B cell (primary cell): ENCODE results near the gene RASGEF1C. TPM values are rescaled to one million over a fixed set of nuclear protein-coding genes. Genes with fewer than 3 reads are reported as not detected.
"Not testable (repeated sequence)": the region's sequence is repeated elsewhere in the genome, so short reads cannot be mapped to it uniquely, and the experiment has no call there.

Source experiments
- ATAC-seq: fragments of 200-7000 bp; cut with Tn5 transposase; one replicate; pipeline ENCODE4 v1.10.0; 2021; ENCODE audit warnings: low read depth, mild to moderate bottlenecking, moderate number of reproducible peaks, moderate library complexity
- CTCF ChIA-PET: fragments of 350-600 bp; sonication (Branson Sonifier 250); formaldehyde crosslinking; loops from one replicate; lab custom pipeline; 2021; ENCODE audit warnings: antibody characterized with exemption, inconsistent platforms; lab: Charles Lee
- POLR2A ChIA-PET: fragments of 350-600 bp; sonication (Branson Sonifier 250); formaldehyde crosslinking; loops from one replicate; lab custom pipeline; 2021; ENCODE audit warnings: antibody characterized with exemption; lab: Charles Lee
- DNase-seq: peaks from one replicate; pipeline ENCODE4 v3.0.0; 2013
- H2AFZ ChIP-seq: 2 replicates; pipeline ENCODE4 v1.6.1; 2012; ENCODE audit warnings: mild to moderate bottlenecking, low read depth, low read length; ENCODE audit not compliant: insufficient read depth, poor library complexity, severe bottlenecking
- H3K27ac ChIP-seq, 2 donors: 1 replicate in 1 of 2; 2 replicates in 1 of 2; pipeline ENCODE4 v1.5.1; 2012 to 2013; ENCODE audit warnings: low read length in 2 of 2, mild to moderate bottlenecking in 2 of 2, moderate library complexity in 1 of 2
- H3K27me3 ChIP-seq, 4 experiments: fragments of 200-600 bp in 1 of 4; sonication (generic) in 1 of 4; replicated peaks in 1 of 4; 1 replicate in 2 of 4; 2 replicates in 2 of 4; pipeline versions ENCODE4 v1.6.1 to v1.7.0; 2013 to 2016; ENCODE audit warnings: low read length in 3 of 4, mild to moderate bottlenecking in 2 of 4, mixed read lengths in 1 of 4, moderate library complexity in 1 of 4; ENCODE audit not compliant: insufficient read depth in 4 of 4, control insufficient read depth in 3 of 4; ENCODE audit errors: control extremely low read depth in 1 of 4
- H3K36me3 ChIP-seq, 2 experiments: replicated peaks in 1 of 2; 1 replicate in 1 of 2; 2 replicates in 1 of 2; pipeline versions ENCODE4 v1.6.1 to v1.7.1; 2013; ENCODE audit warnings: low read length in 1 of 2; ENCODE audit not compliant: insufficient read depth in 2 of 2, control insufficient read depth in 1 of 2; ENCODE audit errors: control extremely low read depth in 1 of 2, extremely low read depth in 1 of 2
- H3K4me1 ChIP-seq, 2 donors: fragments of 200-600 bp in 1 of 2; sonication (generic) in 1 of 2; 1 replicate in 1 of 2; 2 replicates in 1 of 2; pipeline versions ENCODE4 v1.5.1 to v1.6.1; 2013 to 2017; ENCODE audit warnings: low read length in 2 of 2; ENCODE audit not compliant: control insufficient read depth in 2 of 2, insufficient read depth in 2 of 2
- H3K4me2 ChIP-seq: replicated peaks from 2 replicates; pipeline ENCODE3; 2012; ENCODE audit warnings: mild to moderate bottlenecking, low read depth, low read length; ENCODE audit not compliant: poor library complexity, severe bottlenecking
- H3K4me3 ChIP-seq, 5 experiments: fragments of 200-600 bp in 1 of 5; sonication (generic) in 1 of 5; 1 replicate in 3 of 5; 2 replicates in 2 of 5; pipeline versions ENCODE4 v1.5.1 to v1.7.0; 2011 to 2016; ENCODE audit warnings: low read length in 4 of 5, mild to moderate bottlenecking in 4 of 5, low read depth in 2 of 5, control low read depth in 1 of 5, moderate library complexity in 1 of 5; ENCODE audit not compliant: insufficient read depth in 1 of 5; ENCODE audit errors: control extremely low read depth in 1 of 5, extremely low read depth in 1 of 5
- H3K79me2 ChIP-seq: fragments of 200-600 bp; sonication (generic); one replicate; pipeline ENCODE4 v1.6.0; 2016; ENCODE audit warnings: low read length; ENCODE audit not compliant: control insufficient read depth, insufficient read depth
- H3K9ac ChIP-seq: fragments of 200-600 bp; sonication (generic); 2 replicates; pipeline ENCODE4 v1.6.1; 2017; ENCODE audit warnings: mild to moderate bottlenecking, low read length, moderate library complexity
- H3K9me3 ChIP-seq, 3 donors: one replicate each; pipeline versions ENCODE4 v1.6.1 to v1.7.1; 2013; ENCODE audit warnings: low read length in 2 of 3; ENCODE audit not compliant: control insufficient read depth in 2 of 3, insufficient read depth in 1 of 3; ENCODE audit errors: control extremely low read depth in 1 of 3
- H4K20me1 ChIP-seq: 2 replicates; pipeline ENCODE4 v1.6.0; 2012; ENCODE audit warnings: mild to moderate bottlenecking, low read length; ENCODE audit not compliant: insufficient read depth, control insufficient read depth, poor library complexity, severe bottlenecking
- H3K27ac Mint-ChIP-seq: one replicate; pipeline ENCODE4 v1.8.0; 2021; ENCODE audit warnings: mixed read lengths
- H3K27me3 Mint-ChIP-seq: one replicate; pipeline ENCODE4 v1.8.0; 2021; ENCODE audit warnings: mixed read lengths
- H3K4me1 Mint-ChIP-seq: one replicate; pipeline ENCODE4 v1.8.0; 2021; ENCODE audit warnings: mixed read lengths
- H3K4me3 Mint-ChIP-seq: one replicate; pipeline ENCODE4 v1.8.0; 2021; ENCODE audit warnings: mixed read lengths
- H3K9me3 Mint-ChIP-seq: one replicate; pipeline ENCODE4 v1.8.0; 2022; ENCODE audit warnings: mixed read lengths; ENCODE audit not compliant: insufficient read depth
- EZH2 ChIP-seq: IDR thresholded peaks from 2 replicates; pipeline ENCODE4 v1.6.1; 2012; ENCODE audit warnings: borderline replicate concordance, low read depth, mild to moderate bottlenecking, moderate library complexity, low read length; ENCODE audit not compliant: insufficient read depth, poor library complexity, severe bottlenecking
- WGBS: methylation state at CpG from one replicate; pipeline ENCODE4 v1.1.5; 2013; ENCODE audit warnings: missing lambda C conversion rate; ENCODE audit not compliant: insufficient coverage; 5-methylcytosine and 5-hydroxymethylcytosine counted together
- intact Hi-C: fragments of 100-400 bp; cut with micrococcal nuclease; formaldehyde crosslinking; loops from one replicate; pipeline ENCODE4 v1.10.0; 2022
- polyA plus RNA-seq: library from polyadenylated mRNA; depleted of rRNA; stranded (reverse); fragments of >200 nt; gene quantifications from 2 replicates; pipeline ENCODE4 v1.2.3, GENCODE V29; 2012
- total RNA-seq, 2 donors: library from RNA; stranded (reverse); fragments of 120-200 nt in 1 of 2; gene quantifications; 1 replicate in 1 of 2; 2 replicates in 1 of 2; pipeline versions ENCODE4 v1.2.3 to v1.2.4, GENCODE V29; 2013 to 2022
- TF ChIP-seq, protein P1 (sequence below): fragments of 200-600 bp; IDR thresholded peaks from one replicate; pipeline ENCODE4 v1.8.0; 2022; ENCODE audit warnings: antibody characterized with exemption, mild to moderate bottlenecking

The RASGEF1C gene
- total and polyA plus RNA-seq, 2 donors (not counting 1 experiment from before 2014, with no cell fraction given) = not detected

- Histone ChIP-seq H4K20me1 (no peaks in the 10 kb centered on the region), H3K36me3 (no peaks in the 10 kb centered on the region), H2AFZ (peak overlapping the region; percentile 95), H3K27me3 (peaks cover 0 to 9% (median 3%) of the 10 kb centered on the region in 4 experiments), H3K4me1 (peaks cover 3 to 11% of the 10 kb centered on the region in 2 donors), H3K4me2 (peak overlapping the region; percentile 88), H3K79me2 (no peaks in the 10 kb centered on the region), H3K9ac (peak overlapping the region; percentile 73), H3K9me3 (no peaks in the 10 kb centered on the region), H3K4me3 (peak overlapping the region; percentile 48 to 65 (median 58)), H3K27ac (peak overlapping the region in 1 of 2 donors; percentile 56)
- WGBS = 2% methylated on average over 55 of the region's 58 CpGs
- Mint-ChIP-seq H3K27ac (peak overlapping the region; percentile 82), H3K9me3 (no peaks in the 10 kb centered on the region), H3K27me3 (peaks cover 10% of the 10 kb centered on the region), H3K4me1 (peaks cover 12% of the 10 kb centered on the region), H3K4me3 (peak overlapping the region; percentile 90)
- intact Hi-C loops = loop anchor here (1.0 to 5.0 kb wide), 2 partner anchors 18 to 118 kb away; no protein-coding TSS in a partner anchor
- DNase-seq (peak; percentile 87), ATAC-seq (peak; percentile 95)
- TF ChIP-seq, protein P1, sequence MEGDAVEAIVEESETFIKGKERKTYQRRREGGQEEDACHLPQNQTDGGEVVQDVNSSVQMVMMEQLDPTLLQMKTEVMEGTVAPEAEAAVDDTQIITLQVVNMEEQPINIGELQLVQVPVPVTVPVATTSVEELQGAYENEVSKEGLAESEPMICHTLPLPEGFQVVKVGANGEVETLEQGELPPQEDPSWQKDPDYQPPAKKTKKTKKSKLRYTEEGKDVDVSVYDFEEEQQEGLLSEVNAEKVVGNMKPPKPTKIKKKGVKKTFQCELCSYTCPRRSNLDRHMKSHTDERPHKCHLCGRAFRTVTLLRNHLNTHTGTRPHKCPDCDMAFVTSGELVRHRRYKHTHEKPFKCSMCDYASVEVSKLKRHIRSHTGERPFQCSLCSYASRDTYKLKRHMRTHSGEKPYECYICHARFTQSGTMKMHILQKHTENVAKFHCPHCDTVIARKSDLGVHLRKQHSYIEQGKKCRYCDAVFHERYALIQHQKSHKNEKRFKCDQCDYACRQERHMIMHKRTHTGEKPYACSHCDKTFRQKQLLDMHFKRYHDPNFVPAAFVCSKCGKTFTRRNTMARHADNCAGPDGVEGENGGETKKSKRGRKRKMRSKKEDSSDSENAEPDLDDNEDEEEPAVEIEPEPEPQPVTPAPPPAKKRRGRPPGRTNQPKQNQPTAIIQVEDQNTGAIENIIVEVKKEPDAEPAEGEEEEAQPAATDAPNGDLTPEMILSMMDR = peak; percentile 82
- TF ChIP-seq EZH2 = no peak
- CTCF ChIA-PET = interaction anchor here (0.6 to 3.4 kb wide), 5 partner anchors 9 to 288 kb away, joined by 3 to 9 read pairs (median 4); no protein-coding TSS in a partner anchor
- POLR2A ChIA-PET = interaction anchor here (0.6 kb wide), 1 partner anchor 288 kb away, joined by 4 read pairs; no protein-coding TSS in a partner anchor
Observed at GRCh38 chr5:180090098-180090768, 118.8 kb downstream of the RASGEF1C start.

GRCh38 chr5:180089628-180090027, 119.4 kb downstream of the RASGEF1C start:
- H3K9me3 Mint-ChIP-seq, H4K20me1 ChIP-seq, ATAC-seq, DNase-seq, H3K79me2 ChIP-seq, H3K9me3 ChIP-seq, H3K27me3 Mint-ChIP-seq, H3K27ac ChIP-seq, H3K27ac Mint-ChIP-seq, H3K36me3 ChIP-seq: not testable (repeated sequence)
- Histone ChIP-seq H3K4me1 (peaks cover 3 to 11% of the 10 kb centered on the region in 2 donors), H3K4me2 (peak overlapping the region; percentile 88), H2AFZ (peak overlapping the region; percentile 95), H3K4me3 (peak overlapping the region in 2 of 5 experiments; percentile 58 to 65), H3K9ac (peak overlapping the region; percentile 73), H3K27me3 (peaks cover 0 to 12% (median 4%) of the 10 kb centered on the region in 4 experiments)
- intact Hi-C loops = loop anchor here (1.0 to 5.0 kb wide), 2 partner anchors 17 to 117 kb away; no protein-coding TSS in a partner anchor
- CTCF ChIA-PET = interaction anchor here (0.6 to 3.4 kb wide), 6 partner anchors 9 to 288 kb away, joined by 3 to 9 read pairs (median 4); no protein-coding TSS in a partner anchor
- POLR2A ChIA-PET = interaction anchor here (0.6 kb wide), 1 partner anchor 287 kb away, joined by 4 read pairs; no protein-coding TSS in a partner anchor
- Mint-ChIP-seq H3K4me3 (peak overlapping the region; percentile 62), H3K4me1 (peaks cover 12% of the 10 kb centered on the region)
- 94% methylated on average over 13 of the region's 18 CpGs for WGBS
